Heart right ventricle (tissue), 16 donors: Measurements from ENCODE around the gene KCTD14. TPM values are rescaled to one million over a fixed set of nuclear protein-coding genes. Genes with fewer than 3 reads are reported as not detected.
A peak's percentile ranks its signal among the peaks of the same experiment; 100 is the strongest.
"Not testable (repeated sequence)": the region's sequence is repeated elsewhere in the genome, so short reads cannot be mapped to it uniquely, and the experiment has no call there.

ENCODE experiments used
- ATAC-seq, 8 donors: fragments of 200-7000 bp; cut with Tn5 transposase; one replicate each; pipeline ENCODE4 v1.9.1; 2020; ENCODE audit warnings: mild to moderate bottlenecking in 8 of 8, moderate library complexity in 8 of 8, moderate number of reproducible peaks in 1 of 8
- DNase-seq, 2 donors: peaks; one replicate each; pipeline ENCODE4 v3.0.0-alpha.2; 2020
- H3K27ac ChIP-seq, 10 donors: fragments of 200-600 bp; sonication (generic) in 2 of 10; one replicate each; pipeline versions ENCODE4 v1.5.0 to v1.8.0; 2020 to 2022; ENCODE audit warnings: mild to moderate bottlenecking in 3 of 10
- H3K27me3 ChIP-seq, 7 donors: fragments of 200-600 bp; one replicate each; pipeline ENCODE4 v1.8.0; 2021 to 2022; ENCODE audit warnings: mild to moderate bottlenecking in 2 of 7
- H3K36me3 ChIP-seq, 9 donors: fragments of 200-600 bp; sonication (generic) in 1 of 9; one replicate each; pipeline versions ENCODE4 v1.5.0 to v1.8.0; 2020 to 2022; ENCODE audit warnings: mild to moderate bottlenecking in 2 of 9
- H3K4me1 ChIP-seq, 9 donors: fragments of 200-600 bp; sonication (generic) in 1 of 9; one replicate each; pipeline versions ENCODE4 v1.5.0 to v1.8.0; 2020 to 2022; ENCODE audit warnings: mild to moderate bottlenecking in 4 of 9
- H3K4me3 ChIP-seq, 10 donors: fragments of 200-600 bp; sonication (generic) in 2 of 10; one replicate each; pipeline versions ENCODE4 v1.5.0 to v1.8.0; 2020 to 2022; ENCODE audit warnings: mild to moderate bottlenecking in 7 of 10, moderate library complexity in 2 of 10
- H3K9me3 ChIP-seq, 11 donors: fragments of 200-600 bp in 10 of 11; sonication (generic) in 2 of 11; one replicate each; pipeline versions ENCODE4 v1.5.0 to v1.8.0; 2013 to 2022; ENCODE audit warnings: mild to moderate bottlenecking in 2 of 11, control low read depth in 1 of 11, moderate library complexity in 1 of 11
- WGBS, 2 donors: extraction: QIAGEN DNeasy Blood & Tissue Kit; methylation state at CpG; one replicate each; pipeline ENCODE4 v1.1.7; 2013; ENCODE audit warnings: inconsistent platforms in 1 of 2; 5-methylcytosine and 5-hydroxymethylcytosine counted together
- intact Hi-C, 10 donors: fragments of 100-400 bp; cut with DNase I; formaldehyde crosslinking; loops; one replicate each; pipeline versions ENCODE4 v1.11.1 to v1.14.2; 2022
- polyA plus RNA-seq, 2 donors: library from polyadenylated mRNA; stranded (reverse); fragments of 200-250 nt; gene quantifications; one replicate each; pipeline ENCODE4 v1.2.3, GENCODE V29; 2013
- total RNA-seq, 10 donors: library from RNA; stranded (reverse); fragmentation: NEBNext Ultra II Directional in 3 of 10; extraction: Animal tissue kit (Norgen Biotek cat#: 25700) in 3 of 10; gene quantifications; one replicate each; pipeline versions ENCODE4 v1.2.1 to v1.2.4, GENCODE V29; 2021 to 2023
- TF ChIP-seq, protein P1 (sequence below), 9 donors: fragments of 200-600 bp; sonication (generic) in 2 of 9; IDR thresholded peaks; one replicate each; pipeline versions ENCODE4 v1.5.0 to v1.8.0; 2021 to 2022; ENCODE audit warnings: antibody characterized with exemption in 9 of 9, mild to moderate bottlenecking in 5 of 9, moderate library complexity in 1 of 9
- donor health status: Arrhythmogenic right ventricular cardiomyopathy.
- donor health status: ischemic (EF 13 %, LVEDD 7.1; RV severe dilation, severe dysfunction).
- donor health status: healthy with polysubstance abuse.
- donor health status: DM: no; HTN: yes; CAD: no.
- donor health status: DM: no; HTN: no; CAD: no.
- donor health status: ischemic (EF 25% LVEDD 6.9; RV normal size, moderate dysfunction).
- donor health status: ischemic (EF 25% LVEDD 5.7; RV mildly dilated, moderate dysfunction).
- donor health status: healthy.
- donor health status: DM: yes; HTN: yes; CAD: no.
- donor health status: Ischemic cardiomyopathy.
- donor health status: ischemic (EF 35%, LVEDD 5.7; RV mildly dilated, moderate dysfunction).
- donor health status: nonischemic (EF 11% LVEDD 7.7; RV severe dilation, severe dysfunction).
- donor health status: DM: yes; HTN: yes; CAD: no.
- donor health status: PGD.
- donor health status: ischemic (EF 29% LVEDD 5.4; RV normal size, mild dysfunction).
- donor health status: nonischemic (EF 23%, LVEDD 6.1; RV moderate dilation, normal function).

Gene KCTD14
- total and polyA plus RNA-seq, 12 donors = 0.15 to 0.53 (median 0.21) TPM; not detected in 1

DNA sequence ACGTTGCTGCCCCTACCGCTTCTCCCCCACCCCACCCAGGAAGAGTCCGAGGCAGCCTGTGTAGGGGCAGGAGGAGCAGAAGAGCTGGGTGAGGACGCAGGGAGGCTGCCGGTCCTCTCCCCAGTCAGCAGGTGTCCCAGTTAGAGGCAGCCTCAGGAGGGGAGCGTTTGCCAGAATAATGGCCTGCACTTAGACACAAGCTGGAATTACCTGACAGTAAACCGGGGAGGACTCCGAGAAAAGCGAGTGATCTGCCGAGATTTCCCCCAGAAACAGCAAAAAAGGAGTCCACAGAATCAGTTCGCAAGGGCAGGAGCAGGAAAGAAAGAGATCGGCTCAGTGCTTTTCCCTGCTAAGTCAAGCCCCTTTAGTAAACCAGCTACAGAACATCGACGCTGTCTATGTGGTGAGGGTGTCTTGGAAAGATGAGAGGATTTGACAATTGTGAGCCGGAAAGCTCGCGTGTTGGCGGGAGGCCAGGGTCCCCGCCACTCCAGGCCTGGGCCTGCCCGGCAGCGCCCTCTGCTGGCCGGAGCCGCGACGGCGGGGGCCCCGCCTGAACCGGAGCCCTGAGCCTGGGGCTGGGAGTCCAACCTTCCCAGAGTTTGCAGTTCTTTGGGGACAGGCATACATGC is 22.9 kb upstream of the KCTD14 start:
- Histone ChIP-seq H3K9me3 (no peaks in the 10 kb centered on the region), H3K27ac (peak overlapping the region in 9 of 10 donors; percentile 25 to 72 (median 53)), H3K4me1 (peaks cover 0 to 17% (median 8%) of the 10 kb centered on the region in 9 donors), H3K27me3 (no peaks in the 10 kb centered on the region), H3K4me3 (peak overlapping the region in 9 of 10 donors; percentile 42 to 63 (median 58)), H3K36me3 (no peaks in the 10 kb centered on the region)
- 3% methylated on average over 28 of the region's 28 CpGs for WGBS, 2 donors
- ATAC-seq (peak; percentile 89 to 96 (median 94)), DNase-seq (peak; percentile 78 to 88)
- intact Hi-C loops = loop anchor here in 4 of 10 donors (1.0 to 10.0 kb wide), 3 partner anchors 44 to 51 kb away; partner anchors contain the start of gene INTS4 (in 2 of the 4)
- TF ChIP-seq, protein P1, sequence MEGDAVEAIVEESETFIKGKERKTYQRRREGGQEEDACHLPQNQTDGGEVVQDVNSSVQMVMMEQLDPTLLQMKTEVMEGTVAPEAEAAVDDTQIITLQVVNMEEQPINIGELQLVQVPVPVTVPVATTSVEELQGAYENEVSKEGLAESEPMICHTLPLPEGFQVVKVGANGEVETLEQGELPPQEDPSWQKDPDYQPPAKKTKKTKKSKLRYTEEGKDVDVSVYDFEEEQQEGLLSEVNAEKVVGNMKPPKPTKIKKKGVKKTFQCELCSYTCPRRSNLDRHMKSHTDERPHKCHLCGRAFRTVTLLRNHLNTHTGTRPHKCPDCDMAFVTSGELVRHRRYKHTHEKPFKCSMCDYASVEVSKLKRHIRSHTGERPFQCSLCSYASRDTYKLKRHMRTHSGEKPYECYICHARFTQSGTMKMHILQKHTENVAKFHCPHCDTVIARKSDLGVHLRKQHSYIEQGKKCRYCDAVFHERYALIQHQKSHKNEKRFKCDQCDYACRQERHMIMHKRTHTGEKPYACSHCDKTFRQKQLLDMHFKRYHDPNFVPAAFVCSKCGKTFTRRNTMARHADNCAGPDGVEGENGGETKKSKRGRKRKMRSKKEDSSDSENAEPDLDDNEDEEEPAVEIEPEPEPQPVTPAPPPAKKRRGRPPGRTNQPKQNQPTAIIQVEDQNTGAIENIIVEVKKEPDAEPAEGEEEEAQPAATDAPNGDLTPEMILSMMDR (IDR thresholded peaks at IDR 0.05) = peak; percentile 99

DNA sequence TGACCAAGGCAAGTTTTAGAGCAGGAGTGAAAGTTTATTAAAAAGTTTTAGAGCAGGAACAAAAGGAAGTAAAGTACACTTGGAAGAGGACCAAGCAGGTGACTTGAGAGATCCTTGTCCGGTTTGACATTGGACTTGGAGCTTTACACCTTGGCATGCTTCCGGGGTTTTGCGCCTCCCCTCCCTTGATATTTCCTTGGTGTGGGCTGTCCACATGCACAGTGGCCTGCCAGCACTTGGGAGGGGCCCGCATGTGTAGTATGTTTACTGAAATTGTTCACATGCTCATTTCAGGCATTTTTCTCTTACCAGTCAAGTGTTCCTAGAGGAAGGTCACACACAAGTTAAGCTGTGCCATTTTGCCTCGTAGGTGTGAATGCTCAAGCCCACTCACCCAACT is 21.6 kb upstream of the KCTD14 start:
- Histone ChIP-seq H3K9me3 (no peaks in the 10 kb centered on the region), H3K27ac (no peak overlapping the region), H3K36me3 (no peaks in the 10 kb centered on the region), H3K27me3 (no peaks in the 10 kb centered on the region), H3K4me1 (peaks cover 0 to 27% (median 18%) of the 10 kb centered on the region in 9 donors), H3K4me3 (no peak overlapping the region)
- TF ChIP-seq, protein P1 (IDR thresholded peaks at IDR 0.05) = no peak
- DNase-seq (no peak), ATAC-seq (no peak)
- intact Hi-C loops = loop anchor here in 3 of 10 donors (5.0 to 10.0 kb wide), 2 partner anchors 42 to 50 kb away; partner anchors contain the start of gene INTS4 (in 2 of the 3)
- 87 to 98% methylated on average over 5 of the region's 5 CpGs for WGBS, 2 donors

DNA sequence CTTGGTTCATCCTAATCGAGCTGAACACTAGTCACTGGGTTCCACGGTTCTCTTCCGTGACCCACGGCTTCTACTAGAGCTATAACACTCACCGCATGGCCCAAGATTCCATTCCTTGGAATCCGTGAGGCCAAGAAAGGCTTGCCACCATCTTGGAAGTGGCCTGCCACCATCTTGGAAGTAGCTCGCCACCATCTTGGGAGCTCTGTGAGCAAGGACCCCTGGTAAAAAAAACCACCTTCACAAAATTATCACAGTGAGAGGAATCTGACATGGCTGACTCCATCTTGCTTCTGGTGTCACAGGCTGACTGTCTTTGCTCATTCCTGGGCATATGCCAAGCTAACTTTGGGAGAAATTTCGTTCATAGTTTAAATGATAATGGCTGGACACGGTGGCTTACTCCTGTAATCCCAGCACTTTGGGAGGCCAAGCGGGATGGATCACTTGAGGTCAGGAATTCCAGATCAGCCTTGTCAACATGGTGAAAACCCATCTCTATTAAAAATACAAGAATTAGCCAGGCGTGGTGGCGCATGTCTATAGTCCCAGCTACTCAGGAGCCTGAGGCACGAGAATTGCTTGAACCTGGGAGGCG is 18.9 kb upstream of the KCTD14 start:
- no peak overlapping the region for H3K27ac ChIP-seq
- 94% methylated on average over 14 of the region's 14 CpGs for WGBS, 2 donors
- intact Hi-C loops = loop anchor here in 2 of 10 donors (10.0 kb wide), 1 partner anchor 47 kb away; the partner anchor contains the start of gene INTS4 (in 2 of the 2)
- H3K4me3 ChIP-seq = no peak overlapping the region
- TF ChIP-seq, protein P1 (IDR thresholded peaks at IDR 0.05) = no peak
- H3K9me3 ChIP-seq = no peaks in the 10 kb centered on the region
- H3K36me3 ChIP-seq = no peaks in the 10 kb centered on the region
- H3K4me1 ChIP-seq = peaks cover 0 to 35% (median 18%) of the 10 kb centered on the region in 9 donors
- DNase-seq = no peak
- H3K27me3 ChIP-seq = no peaks in the 10 kb centered on the region
- no peak for ATAC-seq

DNA sequence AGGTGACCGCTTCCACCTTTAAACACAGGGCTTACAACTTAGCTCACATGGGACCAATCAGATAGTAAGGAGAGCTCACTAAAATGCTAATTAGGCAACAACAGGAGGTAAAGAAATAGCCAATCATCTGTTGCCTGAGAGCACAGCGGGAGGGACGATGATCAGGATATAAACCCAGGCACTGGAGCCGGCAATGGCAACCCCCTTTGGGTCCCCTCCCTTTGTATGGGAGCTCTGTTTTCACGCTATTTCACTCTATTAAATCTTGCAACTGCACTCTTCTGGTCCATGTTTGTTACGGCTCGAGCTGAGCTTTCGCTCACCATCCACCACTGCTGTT is 18.3 kb upstream of the KCTD14 start:
- H3K4me3 ChIP-seq, H3K27me3 ChIP-seq, H3K27ac ChIP-seq, DNase-seq, ATAC-seq, H3K9me3 ChIP-seq, H3K36me3 ChIP-seq: not testable (repeated sequence)
- WGBS, 2 donors = 98% methylated on average over 8 of the region's 8 CpGs
- intact Hi-C loops = loop anchor here in 2 of 10 donors (10.0 kb wide), 1 partner anchor 47 kb away; the partner anchor contains the start of gene INTS4 (in 2 of the 2)
- H3K4me1 ChIP-seq = peaks cover 0 to 33% (median 17%) of the 10 kb centered on the region in 9 donors
